Upper lobe of left lung (tissue), 4 donors: Measurements from ENCODE around the gene FCGR1A.
"Not testable (repeated sequence)": the region's sequence is repeated elsewhere in the genome, so short reads cannot be mapped to it uniquely, and the experiment has no call there.

Source experiments
- POLR2A ChIP-seq, 4 donors: fragments of 450-650 bp; IDR thresholded peaks; one replicate each; pipeline ENCODE4 v1.5.1; 2016 to 2017; ENCODE audit warnings: antibody characterized with exemption in 4 of 4, mild to moderate bottlenecking in 2 of 4
- TF ChIP-seq, protein P1 (sequence below), 6 experiments: fragments of 450-650 bp in 4 of 6; fragments of 200-600 bp in 2 of 6; sonication (generic) in 2 of 6; IDR thresholded peaks; one replicate each; pipeline ENCODE4 v1.5.1; 2016 to 2019; ENCODE audit warnings: antibody characterized with exemption in 6 of 6

- not testable (repeated sequence) for TF ChIP-seq POLR2A (IDR thresholded peaks at IDR 0.05)
- TF ChIP-seq, protein P1, sequence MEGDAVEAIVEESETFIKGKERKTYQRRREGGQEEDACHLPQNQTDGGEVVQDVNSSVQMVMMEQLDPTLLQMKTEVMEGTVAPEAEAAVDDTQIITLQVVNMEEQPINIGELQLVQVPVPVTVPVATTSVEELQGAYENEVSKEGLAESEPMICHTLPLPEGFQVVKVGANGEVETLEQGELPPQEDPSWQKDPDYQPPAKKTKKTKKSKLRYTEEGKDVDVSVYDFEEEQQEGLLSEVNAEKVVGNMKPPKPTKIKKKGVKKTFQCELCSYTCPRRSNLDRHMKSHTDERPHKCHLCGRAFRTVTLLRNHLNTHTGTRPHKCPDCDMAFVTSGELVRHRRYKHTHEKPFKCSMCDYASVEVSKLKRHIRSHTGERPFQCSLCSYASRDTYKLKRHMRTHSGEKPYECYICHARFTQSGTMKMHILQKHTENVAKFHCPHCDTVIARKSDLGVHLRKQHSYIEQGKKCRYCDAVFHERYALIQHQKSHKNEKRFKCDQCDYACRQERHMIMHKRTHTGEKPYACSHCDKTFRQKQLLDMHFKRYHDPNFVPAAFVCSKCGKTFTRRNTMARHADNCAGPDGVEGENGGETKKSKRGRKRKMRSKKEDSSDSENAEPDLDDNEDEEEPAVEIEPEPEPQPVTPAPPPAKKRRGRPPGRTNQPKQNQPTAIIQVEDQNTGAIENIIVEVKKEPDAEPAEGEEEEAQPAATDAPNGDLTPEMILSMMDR (IDR thresholded peaks at IDR 0.05): not testable (repeated sequence)
Measured at GRCh38 chr1:149753466-149753865, 29.0 kb upstream of the FCGR1A start.
